Thymus (tissue), 11 donors: ENCODE results near the gene SLCO3A1. TPM values are rescaled to one million over a fixed set of nuclear protein-coding genes. Genes with fewer than 3 reads are reported as not detected.

Experiments
- DNase-seq, 9 donors: peaks; one replicate each; pipeline ENCODE4 v3.0.0-alpha.2; 2013; ENCODE audit warnings: low spot score in 9 of 9, low read depth in 6 of 9, missing footprints in 1 of 9
- H3K27ac ChIP-seq, 2 donors: one replicate each; pipeline ENCODE4 v1.5.1; 2013; ENCODE audit warnings: control low read depth in 1 of 2, low read depth in 1 of 2, low read length in 1 of 2, mild to moderate bottlenecking in 1 of 2, moderate library complexity in 1 of 2
- H3K27me3 ChIP-seq, 2 donors: one replicate each; pipeline ENCODE4 v1.5.1; 2013; ENCODE audit warnings: low read length in 1 of 2; ENCODE audit not compliant: control insufficient read depth in 2 of 2, insufficient read depth in 1 of 2
- H3K36me3 ChIP-seq, 2 donors: one replicate each; pipeline ENCODE4 v1.5.1; 2013; ENCODE audit warnings: low read length in 1 of 2, mild to moderate bottlenecking in 1 of 2, moderate library complexity in 1 of 2; ENCODE audit not compliant: control insufficient read depth in 2 of 2, insufficient read depth in 2 of 2
- H3K4me1 ChIP-seq, 2 donors: one replicate each; pipeline ENCODE4 v1.5.1; 2013; ENCODE audit warnings: low read length in 2 of 2; ENCODE audit not compliant: control insufficient read depth in 2 of 2, insufficient read depth in 2 of 2
- H3K4me3 ChIP-seq, 2 donors: one replicate each; pipeline ENCODE4 v1.5.1; 2013; ENCODE audit warnings: low read length in 2 of 2, control low read depth in 1 of 2, mild to moderate bottlenecking in 1 of 2
- H3K9me3 ChIP-seq, 2 donors: one replicate each; pipeline ENCODE4 v1.5.1; 2013; ENCODE audit warnings: low read length in 1 of 2, mild to moderate bottlenecking in 1 of 2; ENCODE audit not compliant: control insufficient read depth in 2 of 2, insufficient read depth in 1 of 2
- WGBS: extraction: QIAGEN DNeasy Blood & Tissue Kit; methylation state at CpG from one replicate; pipeline ENCODE4 v1.1.7; 2013; 5-methylcytosine and 5-hydroxymethylcytosine counted together
- polyA plus RNA-seq: library from polyadenylated mRNA; stranded (reverse); fragments of 200-250 nt; gene quantifications from one replicate; pipeline ENCODE4 v1.2.3, GENCODE V29; 2013
- total RNA-seq: library from RNA; stranded (reverse); fragments of 120-200 nt; gene quantifications from one replicate; pipeline ENCODE4 v1.2.4, GENCODE V29; 2013
- donor health status: healthy.

The SLCO3A1 gene
- total and polyA plus RNA-seq, 2 donors: 1.6 to 7.9 TPM

DNA sequence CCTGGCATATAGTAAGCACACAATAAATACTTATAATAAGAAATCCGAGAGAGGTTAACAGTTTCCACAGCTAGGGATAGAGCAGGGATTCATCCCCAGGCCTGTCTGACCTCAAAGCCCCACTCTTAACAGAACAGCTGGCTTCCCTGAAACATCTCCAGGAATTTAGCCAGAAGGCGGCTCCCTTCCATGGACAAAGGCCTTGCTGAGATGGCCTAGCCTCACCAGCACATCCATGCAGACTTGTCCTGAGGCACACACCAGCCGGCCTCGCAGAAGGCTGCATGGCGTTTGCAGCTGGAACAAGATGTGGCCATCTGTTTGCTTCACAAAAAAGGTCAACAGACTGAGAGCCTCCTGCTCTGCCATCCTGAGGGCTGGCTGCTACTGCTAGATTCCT is 245.4 kb downstream of the SLCO3A1 start:
- peaks cover 0 to 3% of the 10 kb centered on the region in 2 donors for H3K9me3 ChIP-seq
- H3K4me3 ChIP-seq: no peak overlapping the region
- peaks cover 19 to 73% of the 10 kb centered on the region in 2 donors for H3K4me1 ChIP-seq
- WGBS: 97% methylated on average over 5 of the region's 5 CpGs
- no peaks in the 10 kb centered on the region for H3K36me3 ChIP-seq
- H3K27ac ChIP-seq: no peak overlapping the region
- DNase-seq: no peak
- H3K27me3 ChIP-seq: no peaks in the 10 kb centered on the region

GRCh38 chr15:92100301-92100700 is 246.8 kb downstream of the SLCO3A1 start:
- Histone ChIP-seq H3K4me3 (no peak overlapping the region), H3K27ac (no peak overlapping the region), H3K9me3 (peaks cover 0 to 3% of the 10 kb centered on the region in 2 donors), H3K27me3 (no peaks in the 10 kb centered on the region), H3K4me1 (peaks cover 19 to 85% of the 10 kb centered on the region in 2 donors), H3K36me3 (no peaks in the 10 kb centered on the region)
- DNase-seq: no peak
- WGBS: 97% methylated on average over 2 of the region's 2 CpGs

DNA sequence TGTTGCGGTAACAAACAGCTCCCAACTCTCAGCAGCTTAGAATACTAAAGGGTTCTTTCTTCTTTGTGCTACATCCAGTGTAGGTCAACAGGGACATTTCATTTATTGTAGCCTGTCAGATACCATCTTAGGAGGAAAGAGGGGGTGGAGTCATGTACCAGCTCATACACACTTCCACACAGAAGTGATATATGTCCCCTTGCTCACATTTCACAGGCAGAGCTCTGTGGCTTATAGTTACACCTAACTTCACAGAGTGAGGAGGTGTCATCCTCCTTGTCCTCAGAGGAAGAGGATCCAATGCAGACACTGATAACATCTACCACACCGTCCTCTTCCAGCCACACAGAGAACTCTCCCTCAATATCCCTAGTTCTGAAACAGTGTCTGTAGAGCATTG is 247.2 kb downstream of the SLCO3A1 start:
- DNase-seq: no peak
- peak overlapping the region in 1 of 2 donors; percentile 20 for H3K27ac ChIP-seq
- peaks cover 19 to 85% of the 10 kb centered on the region in 2 donors for H3K4me1 ChIP-seq
- H3K36me3 ChIP-seq: no peaks in the 10 kb centered on the region
- H3K9me3 ChIP-seq: peaks cover 0 to 3% of the 10 kb centered on the region in 2 donors
- 84% methylated on average over 2 of the region's 2 CpGs for WGBS
- no peaks in the 10 kb centered on the region for H3K27me3 ChIP-seq
- no peak overlapping the region for H3K4me3 ChIP-seq

DNA sequence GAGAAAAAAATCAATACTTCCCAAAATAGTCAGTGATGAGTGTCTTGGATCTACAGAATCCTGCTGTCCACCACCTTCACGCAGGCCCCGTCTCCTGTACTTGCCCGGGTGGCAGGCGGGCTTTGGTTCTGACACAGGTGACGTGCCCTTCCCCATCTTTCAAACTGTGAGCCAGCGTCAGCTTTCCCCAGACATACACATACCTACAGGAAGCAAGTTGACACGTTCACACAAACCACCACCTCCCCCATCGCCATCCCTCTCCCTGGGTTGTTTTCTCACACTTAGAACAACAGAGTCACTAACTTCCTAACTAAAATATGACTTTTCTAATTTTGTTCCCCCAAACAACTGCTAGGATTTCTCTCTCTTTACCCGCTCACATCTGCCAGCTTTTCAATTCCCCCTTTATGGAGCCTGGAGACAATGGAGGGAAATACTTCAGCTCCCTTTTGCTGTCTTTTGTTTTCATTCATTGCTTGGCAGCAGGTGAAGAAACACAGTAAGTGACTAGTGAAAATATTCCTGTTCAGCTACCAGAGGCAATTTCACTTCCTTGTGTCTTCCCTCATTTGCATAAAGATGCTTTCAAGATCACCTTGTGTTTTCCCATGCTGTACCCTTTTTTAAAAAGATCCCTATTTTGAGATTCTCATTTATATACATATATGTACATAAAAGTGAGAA is 248.3 kb downstream of the SLCO3A1 start:
- H3K4me1 ChIP-seq: peaks cover 19 to 87% of the 10 kb centered on the region in 2 donors
- no peaks in the 10 kb centered on the region for H3K36me3 ChIP-seq
- H3K9me3 ChIP-seq: no peaks in the 10 kb centered on the region
- DNase-seq: peak in 5 of 9 donors; percentile 57 to 88 (median 70)
- WGBS: 34% methylated on average over 9 of the region's 9 CpGs
- H3K27me3 ChIP-seq: no peaks in the 10 kb centered on the region
- H3K4me3 ChIP-seq: no peak overlapping the region
- H3K27ac ChIP-seq: peak overlapping the region in 1 of 2 donors; percentile 84

DNA sequence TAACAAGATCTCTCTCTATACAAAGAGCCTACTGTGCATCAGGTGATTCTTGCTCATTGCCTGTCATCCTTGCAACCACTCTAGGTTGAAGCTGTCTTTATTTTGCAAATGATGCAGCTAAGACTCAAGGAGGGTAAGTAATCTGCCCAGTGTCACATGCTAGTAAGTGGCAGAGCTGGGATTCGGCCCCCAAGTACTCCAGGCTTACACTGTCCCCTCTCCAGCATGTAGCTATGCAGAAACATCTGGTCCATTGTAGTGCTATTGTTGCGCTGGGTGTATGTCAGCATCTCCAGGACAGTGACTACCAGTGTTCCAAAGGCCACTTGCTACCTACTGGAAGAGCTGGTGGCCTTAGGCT is 248.9 kb downstream of the SLCO3A1 start:
- Histone ChIP-seq H3K27ac (peak overlapping the region in 1 of 2 donors; percentile 84), H3K4me1 (peaks cover 22 to 91% of the 10 kb centered on the region in 2 donors), H3K36me3 (no peaks in the 10 kb centered on the region), H3K27me3 (no peaks in the 10 kb centered on the region), H3K9me3 (no peaks in the 10 kb centered on the region), H3K4me3 (no peak overlapping the region)
- DNase-seq: no peak
- WGBS: 96% methylated on average over 2 of the region's 2 CpGs

- no peaks in the 10 kb centered on the region for H3K36me3 ChIP-seq
- 98% methylated on average over 16 of the region's 16 CpGs for WGBS
- no peak overlapping the region for H3K27ac ChIP-seq
- H3K27me3 ChIP-seq: no peaks in the 10 kb centered on the region
- H3K4me3 ChIP-seq: no peak overlapping the region
- no peaks in the 10 kb centered on the region for H3K9me3 ChIP-seq
- H3K4me1 ChIP-seq: peaks cover 30 to 92% of the 10 kb centered on the region in 2 donors
- DNase-seq: no peak
These were observed 250.6 kb downstream of the SLCO3A1 start for GRCh38 chr15:92104072-92104471.

- Histone ChIP-seq H3K9me3 (no peaks in the 10 kb centered on the region), H3K4me3 (no peak overlapping the region), H3K27ac (no peak overlapping the region), H3K27me3 (no peaks in the 10 kb centered on the region), H3K4me1 (peaks cover 42 to 95% of the 10 kb centered on the region in 2 donors), H3K36me3 (no peaks in the 10 kb centered on the region)
- 97% methylated on average over 10 of the region's 10 CpGs for WGBS
- DNase-seq: no peak
These were observed 252.1 kb downstream of the SLCO3A1 start for GRCh38 chr15:92105611-92106010.

DNA sequence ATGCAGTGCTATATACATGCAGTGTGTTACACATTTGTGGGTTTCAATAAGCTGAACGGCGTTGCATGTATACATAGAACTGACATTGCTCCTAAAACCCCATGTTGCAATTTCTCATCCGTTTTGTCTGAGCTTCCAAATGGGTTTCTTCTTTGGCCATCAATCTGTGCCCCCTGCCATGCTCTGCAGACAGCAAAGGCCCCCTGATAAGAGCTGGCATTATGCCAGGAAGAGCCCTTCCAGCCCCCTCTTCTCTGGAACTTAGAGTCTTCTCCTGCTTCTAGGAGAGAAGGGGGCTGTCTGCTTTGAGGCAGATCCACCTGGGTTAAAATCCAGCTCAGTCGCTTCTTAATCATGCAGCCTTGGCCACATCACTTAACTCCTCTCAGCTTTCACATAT is 254.0 kb downstream of the SLCO3A1 start:
- H3K4me1 ChIP-seq: peaks cover 44 to 96% of the 10 kb centered on the region in 2 donors

GRCh38 chr15:92109191-92109873 is 255.8 kb downstream of the SLCO3A1 start:
- peak in 7 of 9 donors; percentile 70 to 94 (median 83) for DNase-seq
- 26% methylated on average over 11 of the region's 11 CpGs for WGBS
- Histone ChIP-seq H3K27me3 (no peaks in the 10 kb centered on the region), H3K9me3 (no peaks in the 10 kb centered on the region), H3K36me3 (no peaks in the 10 kb centered on the region), H3K27ac (peak overlapping the region; percentile 74 to 86), H3K4me3 (peak overlapping the region; percentile 4 to 11), H3K4me1 (peaks cover 44 to 89% of the 10 kb centered on the region in 2 donors)

More for the DNA sequence above, 254.0 kb downstream of the SLCO3A1 start:
- Histone ChIP-seq H3K27me3 (no peaks in the 10 kb centered on the region), H3K9me3 (no peaks in the 10 kb centered on the region), H3K36me3 (no peaks in the 10 kb centered on the region), H3K27ac (no peak overlapping the region), H3K4me3 (no peak overlapping the region)
- no peak for DNase-seq
- 85% methylated on average over 4 of the region's 4 CpGs for WGBS
